HepG2 (cell line): ENCODE data around the gene GOLGA8S.
"Not testable (repeated sequence)": the region's sequence is repeated elsewhere in the genome, so short reads cannot be mapped to it uniquely, and the experiment has no call there.

Source experiments
- CEBPG ChIP-seq: IDR thresholded peaks from 2 replicates; pipeline ENCODE4 v1.6.1; 2016
- EZH2 ChIP-seq: conservative IDR thresholded peaks from 2 replicates; pipeline ENCODE4 v1.6.1; 2012; ENCODE audit warnings: mild to moderate bottlenecking, low read depth, low read length, moderate library complexity
- FOSL1 ChIP-seq: sonication (generic); formaldehyde crosslinking; IDR thresholded peaks from 2 replicates; pipeline ENCODE4 v1.9.0; 2021; ENCODE audit warnings: missing genetic modification reagents, borderline replicate concordance
- HCFC1 ChIP-seq: fragments of 150-350 bp; IDR thresholded peaks from 2 replicates; pipeline ENCODE4 v1.6.1; 2014; ENCODE audit warnings: low read depth, low read length
- MAFK ChIP-seq, 2 experiments: IDR thresholded peaks in 1 of 2; conservative IDR thresholded peaks in 1 of 2; 2 replicates each; pipeline ENCODE4 v1.6.1; 2011; ENCODE audit warnings: improper control_type of control experiment in 2 of 2, low read length in 2 of 2
- NONO ChIP-seq, 2 experiments: fragments of 450-650 bp in 1 of 2; sonication (generic) in 1 of 2; formaldehyde crosslinking in 1 of 2; IDR thresholded peaks in 1 of 2; conservative IDR thresholded peaks in 1 of 2; 2 replicates each; pipeline versions ENCODE4 v1.6.1 to v1.8.0; 2017 to 2022; ENCODE audit warnings: mild to moderate bottlenecking in 1 of 2, missing genetic modification reagents in 1 of 2, moderate library complexity in 1 of 2
- ZFP36 ChIP-seq: fragments of 150-350 bp; IDR thresholded peaks from 2 replicates; pipeline ENCODE4 v1.6.1; 2018; ENCODE audit warnings: borderline replicate concordance, low read length, low read depth; ENCODE audit not compliant: partially characterized antibody
- TF ChIP-seq, protein P1 (sequence below): sonication (generic); formaldehyde crosslinking; IDR thresholded peaks from 2 replicates; pipeline ENCODE4 v1.4.0; 2020; ENCODE audit warnings: missing genetic modification reagents
- TF ChIP-seq, protein P2 (sequence below): sonication (generic); formaldehyde crosslinking; IDR thresholded peaks from 2 replicates; pipeline ENCODE4 v1.4.0; 2020; ENCODE audit warnings: low read depth, missing genetic modification reagents
- TF ChIP-seq, protein P3 (sequence below): sonication (generic); formaldehyde crosslinking; IDR thresholded peaks from 2 replicates; pipeline ENCODE4 v1.5.0; 2020; ENCODE audit warnings: mild to moderate bottlenecking, missing genetic modification reagents, moderate library complexity
- TF ChIP-seq, protein P4 (sequence below): sonication (generic); formaldehyde crosslinking; conservative IDR thresholded peaks from 2 replicates; pipeline ENCODE4 v1.4.0; 2020; ENCODE audit warnings: missing genetic modification reagents

DNA sequence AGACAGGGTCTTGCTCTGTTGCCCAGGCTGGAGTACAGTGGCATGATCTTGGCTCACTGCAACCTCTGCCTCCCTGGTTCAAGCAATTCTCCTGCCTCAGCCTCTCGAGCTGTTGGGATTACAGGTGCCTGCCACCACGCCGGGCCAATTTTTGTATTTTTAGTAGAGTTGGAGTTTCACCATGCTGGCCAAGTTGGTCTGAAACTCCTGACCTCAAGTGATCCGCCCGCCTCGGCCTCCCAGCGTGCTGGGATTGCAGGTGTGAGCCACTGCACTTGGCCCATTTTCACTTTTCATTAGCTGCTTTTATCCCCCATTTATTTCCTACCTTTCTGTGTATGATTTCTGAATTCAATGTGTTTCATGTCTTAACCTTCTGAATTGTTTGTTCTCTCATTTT lies 48.6 kb upstream of the GOLGA8S start:
- TF ChIP-seq, protein P1, sequence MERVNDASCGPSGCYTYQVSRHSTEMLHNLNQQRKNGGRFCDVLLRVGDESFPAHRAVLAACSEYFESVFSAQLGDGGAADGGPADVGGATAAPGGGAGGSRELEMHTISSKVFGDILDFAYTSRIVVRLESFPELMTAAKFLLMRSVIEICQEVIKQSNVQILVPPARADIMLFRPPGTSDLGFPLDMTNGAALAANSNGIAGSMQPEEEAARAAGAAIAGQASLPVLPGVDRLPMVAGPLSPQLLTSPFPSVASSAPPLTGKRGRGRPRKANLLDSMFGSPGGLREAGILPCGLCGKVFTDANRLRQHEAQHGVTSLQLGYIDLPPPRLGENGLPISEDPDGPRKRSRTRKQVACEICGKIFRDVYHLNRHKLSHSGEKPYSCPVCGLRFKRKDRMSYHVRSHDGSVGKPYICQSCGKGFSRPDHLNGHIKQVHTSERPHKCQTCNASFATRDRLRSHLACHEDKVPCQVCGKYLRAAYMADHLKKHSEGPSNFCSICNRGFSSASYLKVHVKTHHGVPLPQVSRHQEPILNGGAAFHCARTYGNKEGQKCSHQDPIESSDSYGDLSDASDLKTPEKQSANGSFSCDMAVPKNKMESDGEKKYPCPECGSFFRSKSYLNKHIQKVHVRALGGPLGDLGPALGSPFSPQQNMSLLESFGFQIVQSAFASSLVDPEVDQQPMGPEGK (CRISPR knock-in tag) = not testable (repeated sequence)
- TF ChIP-seq, protein P2, sequence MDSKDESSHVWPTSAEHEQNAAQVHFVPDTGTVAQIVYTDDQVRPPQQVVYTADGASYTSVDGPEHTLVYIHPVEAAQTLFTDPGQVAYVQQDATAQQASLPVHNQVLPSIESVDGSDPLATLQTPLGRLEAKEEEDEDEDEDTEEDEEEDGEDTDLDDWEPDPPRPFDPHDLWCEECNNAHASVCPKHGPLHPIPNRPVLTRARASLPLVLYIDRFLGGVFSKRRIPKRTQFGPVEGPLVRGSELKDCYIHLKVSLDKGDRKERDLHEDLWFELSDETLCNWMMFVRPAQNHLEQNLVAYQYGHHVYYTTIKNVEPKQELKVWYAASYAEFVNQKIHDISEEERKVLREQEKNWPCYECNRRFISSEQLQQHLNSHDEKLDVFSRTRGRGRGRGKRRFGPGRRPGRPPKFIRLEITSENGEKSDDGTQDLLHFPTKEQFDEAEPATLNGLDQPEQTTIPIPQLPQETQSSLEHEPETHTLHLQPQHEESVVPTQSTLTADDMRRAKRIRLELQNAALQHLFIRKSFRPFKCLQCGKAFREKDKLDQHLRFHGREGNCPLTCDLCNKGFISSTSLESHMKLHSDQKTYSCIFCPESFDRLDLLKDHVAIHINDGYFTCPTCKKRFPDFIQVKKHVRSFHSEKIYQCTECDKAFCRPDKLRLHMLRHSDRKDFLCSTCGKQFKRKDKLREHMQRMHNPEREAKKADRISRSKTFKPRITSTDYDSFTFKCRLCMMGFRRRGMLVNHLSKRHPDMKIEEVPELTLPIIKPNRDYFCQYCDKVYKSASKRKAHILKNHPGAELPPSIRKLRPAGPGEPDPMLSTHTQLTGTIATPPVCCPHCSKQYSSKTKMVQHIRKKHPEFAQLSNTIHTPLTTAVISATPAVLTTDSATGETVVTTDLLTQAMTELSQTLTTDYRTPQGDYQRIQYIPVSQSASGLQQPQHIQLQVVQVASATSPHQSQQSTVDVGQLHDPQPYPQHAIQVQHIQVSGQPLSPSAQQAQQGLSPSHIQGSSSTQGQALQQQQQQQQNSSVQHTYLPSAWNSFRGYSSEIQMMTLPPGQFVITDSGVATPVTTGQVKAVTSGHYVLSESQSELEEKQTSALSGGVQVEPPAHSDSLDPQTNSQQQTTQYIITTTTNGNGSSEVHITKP = not testable (repeated sequence)
- TF ChIP-seq, protein P3, sequence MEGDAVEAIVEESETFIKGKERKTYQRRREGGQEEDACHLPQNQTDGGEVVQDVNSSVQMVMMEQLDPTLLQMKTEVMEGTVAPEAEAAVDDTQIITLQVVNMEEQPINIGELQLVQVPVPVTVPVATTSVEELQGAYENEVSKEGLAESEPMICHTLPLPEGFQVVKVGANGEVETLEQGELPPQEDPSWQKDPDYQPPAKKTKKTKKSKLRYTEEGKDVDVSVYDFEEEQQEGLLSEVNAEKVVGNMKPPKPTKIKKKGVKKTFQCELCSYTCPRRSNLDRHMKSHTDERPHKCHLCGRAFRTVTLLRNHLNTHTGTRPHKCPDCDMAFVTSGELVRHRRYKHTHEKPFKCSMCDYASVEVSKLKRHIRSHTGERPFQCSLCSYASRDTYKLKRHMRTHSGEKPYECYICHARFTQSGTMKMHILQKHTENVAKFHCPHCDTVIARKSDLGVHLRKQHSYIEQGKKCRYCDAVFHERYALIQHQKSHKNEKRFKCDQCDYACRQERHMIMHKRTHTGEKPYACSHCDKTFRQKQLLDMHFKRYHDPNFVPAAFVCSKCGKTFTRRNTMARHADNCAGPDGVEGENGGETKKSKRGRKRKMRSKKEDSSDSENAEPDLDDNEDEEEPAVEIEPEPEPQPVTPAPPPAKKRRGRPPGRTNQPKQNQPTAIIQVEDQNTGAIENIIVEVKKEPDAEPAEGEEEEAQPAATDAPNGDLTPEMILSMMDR (CRISPR knock-in tag) = not testable (repeated sequence)
- not testable (repeated sequence) for TF ChIP-seq ZFP36; HCFC1; MAFK (conservative IDR thresholded peaks at IDR 0.05 in 1 of 2, IDR thresholded peaks at IDR 0.05 in 1 of 2; ENCODE audit: low read length in 2 of 2); NONO (IDR thresholded peaks at IDR 0.05); NONO (CRISPR knock-in tag; conservative IDR thresholded peaks at IDR 0.05); FOSL1 (CRISPR knock-in tag); CEBPG (CRISPR knock-in tag); EZH2
- TF ChIP-seq, protein P4, sequence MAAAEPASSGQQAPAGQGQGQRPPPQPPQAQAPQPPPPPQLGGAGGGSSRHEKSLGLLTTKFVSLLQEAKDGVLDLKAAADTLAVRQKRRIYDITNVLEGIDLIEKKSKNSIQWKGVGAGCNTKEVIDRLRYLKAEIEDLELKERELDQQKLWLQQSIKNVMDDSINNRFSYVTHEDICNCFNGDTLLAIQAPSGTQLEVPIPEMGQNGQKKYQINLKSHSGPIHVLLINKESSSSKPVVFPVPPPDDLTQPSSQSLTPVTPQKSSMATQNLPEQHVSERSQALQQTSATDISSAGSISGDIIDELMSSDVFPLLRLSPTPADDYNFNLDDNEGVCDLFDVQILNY (CRISPR knock-in tag) = not testable (repeated sequence)
